HG02623 (cell line): ENCODE measurements around the gene PLXNA2.
A peak's percentile ranks its signal among the peaks of the same experiment; 100 is the strongest.

ENCODE experiments used
- ATAC-seq: cut with Tn5 transposase; IDR thresholded peaks from one replicate; pipeline ENCODE4 v1.9.1; 2021; ENCODE audit warnings: moderate library complexity; ENCODE audit not compliant: unreplicated experiment

PLXNA2 gene

GRCh38 chr1:208004851-208005250 lies 239.3 kb downstream of the PLXNA2 start:
- no peak for ATAC-seq

GRCh38 chr1:208003241-208003640 lies 240.9 kb downstream of the PLXNA2 start:
- no peak for ATAC-seq

- ATAC-seq: no peak
Observed at GRCh38 chr1:208002672-208003071, 241.5 kb downstream of the PLXNA2 start.

DNA sequence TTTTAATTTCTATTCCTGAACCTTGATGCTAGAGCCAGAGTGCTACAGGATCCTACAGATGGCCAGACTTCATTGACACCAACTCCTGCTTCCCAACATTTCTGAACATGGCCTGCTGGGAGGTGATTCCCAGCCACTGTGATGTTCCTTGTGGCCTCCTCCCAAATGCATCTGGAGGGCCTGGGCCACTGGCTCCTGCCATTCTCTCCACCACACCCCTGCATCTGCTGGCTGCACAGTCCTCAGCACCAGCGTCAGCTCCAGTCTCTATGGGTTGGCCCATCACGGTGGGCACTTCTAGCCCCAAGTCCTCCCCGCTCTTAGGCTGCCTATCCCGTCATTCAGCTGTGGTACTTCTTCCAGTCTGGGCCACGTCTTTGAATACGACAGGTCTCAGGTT lies 242.1 kb downstream of the PLXNA2 start:
- ATAC-seq: no peak

DNA sequence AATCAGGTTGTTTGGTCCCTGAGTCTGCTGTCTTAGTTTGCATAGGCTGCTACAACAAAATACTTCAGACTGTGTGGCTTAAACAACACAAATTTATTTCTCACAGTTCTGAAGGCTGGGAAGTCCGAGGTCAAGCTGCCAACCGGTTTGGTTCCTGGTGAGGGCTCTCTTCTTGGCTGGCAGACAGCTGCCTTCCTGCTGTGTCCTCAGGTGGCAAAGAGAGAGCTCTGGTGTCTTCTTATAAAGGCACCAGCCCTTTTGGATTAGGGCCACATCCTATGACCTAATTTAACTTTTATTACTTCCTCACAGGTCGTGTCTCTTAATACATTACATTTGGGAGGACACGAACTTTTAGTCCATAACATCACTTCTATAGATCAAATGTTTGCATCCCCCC lies 243.7 kb downstream of the PLXNA2 start:
- no peak for ATAC-seq

DNA sequence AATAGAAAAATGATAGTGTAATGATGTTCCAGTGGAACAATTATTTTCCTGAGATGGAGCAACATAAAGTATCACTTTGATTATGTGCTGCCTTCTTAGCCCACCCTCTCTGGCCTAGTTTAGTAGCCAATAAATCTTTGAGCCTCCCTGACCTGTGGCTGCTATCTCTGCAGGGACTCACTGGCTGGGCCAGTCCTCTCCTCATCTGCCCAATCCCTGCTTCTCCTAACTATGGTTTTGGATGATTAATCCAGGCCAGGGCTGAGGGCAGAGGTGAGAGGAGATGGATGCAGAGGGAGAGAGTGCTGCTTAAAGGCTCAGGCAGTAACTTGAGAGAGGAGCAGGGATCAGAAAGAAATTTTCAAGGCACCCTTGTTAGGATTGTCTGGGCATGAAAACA lies 244.2 kb downstream of the PLXNA2 start:
- no peak for ATAC-seq

DNA sequence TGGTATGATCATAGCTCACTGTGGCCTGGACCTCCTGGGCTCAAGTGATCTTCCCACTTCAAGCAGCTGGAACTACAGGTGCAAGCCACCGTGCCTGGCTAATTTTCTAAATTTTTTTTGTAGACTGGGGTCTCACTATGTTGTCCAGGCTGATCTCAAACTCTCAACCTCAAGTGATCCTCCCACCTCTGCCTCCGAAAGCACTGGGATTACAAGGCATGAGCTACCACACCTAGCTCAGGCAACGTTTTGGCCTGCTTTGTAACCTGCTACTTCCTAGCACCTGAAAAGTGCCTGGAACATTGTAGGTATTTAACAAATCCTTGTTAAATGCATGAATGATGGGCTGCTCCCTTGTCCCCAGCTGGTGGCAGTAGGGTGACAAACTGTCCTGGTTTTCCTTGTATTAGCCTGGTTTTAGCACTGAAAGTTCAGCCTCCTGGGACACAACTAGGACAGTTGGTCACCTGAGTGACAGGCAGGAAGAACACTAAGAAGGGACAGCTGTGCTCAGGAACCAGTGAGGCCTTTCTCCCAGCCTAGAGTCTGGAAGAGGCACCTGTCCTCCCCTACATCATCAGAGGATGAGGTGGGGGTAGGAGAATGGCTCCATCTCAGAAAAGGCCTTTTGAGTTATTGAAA lies 244.8 kb downstream of the PLXNA2 start:
- ATAC-seq: no peak

DNA sequence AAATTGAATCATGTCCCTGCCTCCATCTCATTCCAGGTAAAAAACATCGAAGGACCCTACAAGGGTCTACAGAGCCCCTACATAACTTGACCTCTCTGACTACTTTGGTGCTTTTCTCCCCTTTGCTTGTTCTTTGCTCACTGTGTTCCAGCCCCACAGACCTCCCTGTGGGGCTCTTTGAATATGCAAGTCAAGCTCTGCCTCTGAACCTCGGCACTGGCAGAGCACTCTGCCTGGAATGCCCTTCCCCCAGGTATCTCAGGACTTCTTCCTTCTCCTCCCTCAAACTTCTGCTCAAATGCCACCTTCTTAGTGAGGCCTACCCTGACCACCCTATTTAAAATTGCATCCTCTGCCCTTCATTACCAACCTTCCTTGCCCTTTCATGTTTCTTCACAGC lies 245.5 kb downstream of the PLXNA2 start:
- no peak for ATAC-seq

- ATAC-seq: peak; percentile 68
Observed at GRCh38 chr1:207997486-207998268, 246.5 kb downstream of the PLXNA2 start.

DNA sequence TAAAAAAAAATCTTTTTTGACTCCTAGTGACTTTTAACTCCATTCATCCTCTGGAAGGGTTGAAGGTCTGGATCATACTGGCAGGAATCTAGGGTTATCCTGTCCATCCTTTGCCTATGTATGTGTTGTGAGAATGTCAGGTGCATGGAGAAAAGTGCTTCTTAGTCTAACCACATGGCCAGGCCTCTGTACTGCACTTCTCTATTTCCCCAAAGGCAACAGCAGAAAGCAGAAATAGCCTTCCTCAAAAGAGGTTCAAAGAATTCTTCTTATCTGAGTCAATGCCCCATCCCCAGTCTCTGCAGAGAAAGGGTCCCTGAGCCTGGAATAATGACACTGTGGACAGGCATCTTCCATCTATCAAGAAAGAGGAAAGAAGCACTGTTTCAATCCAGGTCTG lies 247.5 kb downstream of the PLXNA2 start:
- no peak for ATAC-seq

DNA sequence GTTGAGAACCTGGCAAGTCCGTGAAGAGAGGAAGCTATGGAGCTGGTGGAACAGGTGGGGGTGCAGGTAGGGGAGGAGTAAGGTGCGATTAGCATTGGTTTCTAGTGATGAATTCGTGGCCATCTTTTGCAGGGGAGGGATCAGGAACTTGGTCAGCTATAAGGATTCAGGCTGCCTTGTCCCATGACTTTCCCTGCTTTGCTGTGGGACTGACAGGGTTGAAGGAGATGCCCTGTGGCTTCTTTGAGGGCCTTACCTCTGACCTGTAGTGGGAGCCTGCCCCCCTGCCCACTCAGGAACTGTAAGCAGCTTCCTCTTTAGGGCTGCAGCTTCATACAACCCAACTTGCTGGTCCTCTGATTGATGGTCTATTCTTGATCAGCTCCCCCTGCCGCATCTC lies 248.6 kb downstream of the PLXNA2 start:
- no peak for ATAC-seq

- no peak for ATAC-seq
Observed at GRCh38 chr1:207993477-207994445, 250.4 kb downstream of the PLXNA2 start.

DNA sequence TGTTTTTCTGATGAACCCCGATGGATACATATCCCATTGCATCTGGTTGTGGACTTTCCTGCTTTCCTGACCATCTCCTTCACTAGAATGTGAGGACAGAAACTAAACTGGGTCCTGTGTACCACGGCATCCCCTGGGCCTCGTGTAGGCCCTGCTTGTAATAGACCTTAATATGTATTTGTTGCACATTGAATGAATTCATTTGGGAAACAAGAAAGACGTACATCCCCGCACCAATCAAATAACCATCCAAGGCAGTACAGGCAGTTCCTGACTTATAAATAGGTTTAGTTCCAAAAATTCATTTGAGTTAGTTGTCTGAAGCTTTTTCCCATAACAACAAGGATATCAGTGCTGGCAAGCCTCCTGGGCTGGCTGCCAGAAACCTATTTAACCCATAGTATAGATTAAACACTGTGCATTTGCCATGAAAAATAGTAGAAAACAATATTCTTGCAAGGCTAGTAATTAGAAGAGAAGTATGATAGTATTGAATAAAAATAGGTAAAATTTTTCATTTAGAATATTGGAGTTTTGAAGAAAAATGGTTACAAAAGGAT lies 251.4 kb downstream of the PLXNA2 start:
- no peak for ATAC-seq

- no peak for ATAC-seq
Observed at GRCh38 chr1:207991583-207992026, 252.6 kb downstream of the PLXNA2 start.

GRCh38 chr1:207990876-207991582 lies 253.2 kb downstream of the PLXNA2 start:
- ATAC-seq: no peak

DNA sequence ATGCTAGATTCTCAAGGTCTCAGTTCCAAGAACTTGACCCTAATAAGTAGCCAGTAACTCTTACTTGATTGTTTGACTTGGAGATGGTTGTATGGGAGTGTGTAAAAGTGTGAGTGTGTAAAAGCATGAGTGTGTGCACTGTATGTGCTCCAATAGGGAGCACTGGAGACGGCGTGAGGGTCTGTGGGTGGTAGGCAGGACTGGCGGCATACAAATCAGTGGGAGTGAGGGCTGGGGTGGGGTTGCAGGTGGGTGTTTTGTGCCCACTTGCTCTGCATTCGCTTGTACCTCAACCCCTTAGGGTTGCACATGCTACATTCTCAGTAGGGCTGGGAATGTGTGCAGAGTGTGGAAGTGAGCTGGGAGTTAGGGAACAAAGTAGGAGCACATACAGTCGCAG lies 253.7 kb downstream of the PLXNA2 start:
- ATAC-seq: no peak

- no peak for ATAC-seq
Observed at GRCh38 chr1:207988326-207989165, 255.6 kb downstream of the PLXNA2 start.

GRCh38 chr1:207987164-207987563 lies 257.0 kb downstream of the PLXNA2 start:
- ATAC-seq: no peak

DNA sequence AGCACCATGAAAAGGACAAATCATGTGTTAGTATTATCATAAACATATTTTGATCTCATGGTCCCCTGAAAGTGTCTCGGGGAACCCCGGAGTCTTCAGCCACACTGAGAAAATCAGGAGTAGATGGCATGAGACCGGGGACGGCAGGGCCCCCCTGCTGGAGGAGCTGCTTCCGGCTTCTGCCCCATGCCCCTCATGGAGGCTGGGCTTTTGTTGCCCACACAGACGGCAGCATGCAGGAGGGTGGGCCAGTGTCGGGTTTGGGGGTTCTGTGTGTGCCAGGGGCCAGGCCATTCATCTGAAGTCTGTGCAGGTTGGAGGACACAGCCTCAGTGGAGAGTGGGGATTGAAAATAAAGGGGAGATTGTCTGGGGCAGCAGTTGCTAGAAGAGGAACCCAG lies 258.2 kb downstream of the PLXNA2 start:
- ATAC-seq: no peak
